H9 (cell line): ENCODE data around the gene UQCRFS1. TPM values are rescaled to one million over a fixed set of nuclear protein-coding genes. Genes with fewer than 3 reads are reported as not detected.

Experiments
- DNase-seq: peaks from one replicate; pipeline ENCODE4 v3.0.0-alpha.2; 2017
- H2AFZ ChIP-seq: one replicate; pipeline ENCODE4 v1.6.1; 2013; ENCODE audit warnings: mild to moderate bottlenecking, low read length, control low read depth, moderate library complexity
- H2AK5ac ChIP-seq: 2 replicates; pipeline ENCODE4 v1.6.1; 2013; ENCODE audit warnings: low read length, control low read depth, mixed read lengths; ENCODE audit not compliant: insufficient read length
- H2BK120ac ChIP-seq: one replicate; pipeline ENCODE4 v1.6.1; 2013; ENCODE audit warnings: low read depth, mild to moderate bottlenecking, low read length, control low read depth, inconsistent platforms; ENCODE audit not compliant: poor library complexity, severe bottlenecking
- H2BK12ac ChIP-seq: 2 replicates; pipeline ENCODE4 v1.6.1; 2013; ENCODE audit warnings: low read length, control low read depth, mixed read lengths, low read depth; ENCODE audit not compliant: insufficient read length
- H2BK15ac ChIP-seq: 2 replicates; pipeline ENCODE4 v1.6.1; 2013; ENCODE audit warnings: low read depth, low read length, control low read depth
- H2BK20ac ChIP-seq: one replicate; pipeline ENCODE4 v1.6.1; 2013; ENCODE audit warnings: low read depth, mild to moderate bottlenecking, low read length, control low read depth, inconsistent platforms; ENCODE audit not compliant: poor library complexity, severe bottlenecking
- H2BK5ac ChIP-seq: 2 replicates; pipeline ENCODE4 v1.6.1; 2013; ENCODE audit warnings: low read length, control low read depth, mixed read lengths; ENCODE audit not compliant: insufficient read length
- H3K14ac ChIP-seq: 2 replicates; pipeline ENCODE4 v1.6.1; 2013; ENCODE audit warnings: low read length, control low read depth; ENCODE audit not compliant: insufficient read depth
- H3K18ac ChIP-seq: 2 replicates; pipeline ENCODE4 v1.6.1; 2013; ENCODE audit warnings: low read depth, mild to moderate bottlenecking, mixed read lengths, low read length, control low read depth; ENCODE audit not compliant: insufficient read length
- H3K23ac ChIP-seq: 2 replicates; pipeline ENCODE4 v1.6.1; 2013; ENCODE audit warnings: low read length, control low read depth, mixed read lengths, low read depth; ENCODE audit not compliant: insufficient read length
- H3K23me2 ChIP-seq: 2 replicates; pipeline ENCODE4 v1.6.1; 2013; ENCODE audit warnings: low read depth, mild to moderate bottlenecking, mixed read lengths, low read length, control low read depth; ENCODE audit not compliant: insufficient read length, poor library complexity, severe bottlenecking
- H3K27ac ChIP-seq: 2 replicates; pipeline ENCODE4 v1.5.1; 2013; ENCODE audit warnings: low read length, control low read depth, mixed read lengths, low read depth; ENCODE audit not compliant: insufficient read length
- H3K27me3 ChIP-seq: 2 replicates; pipeline ENCODE4 v1.6.1; 2013; ENCODE audit warnings: low read length, control low read depth, inconsistent platforms; ENCODE audit not compliant: insufficient read depth
- H3K4ac ChIP-seq: 2 replicates; pipeline ENCODE4 v1.6.1; 2013; ENCODE audit warnings: low read depth, mild to moderate bottlenecking, control low read depth, inconsistent platforms, low read length, moderate library complexity
- H3K4me1 ChIP-seq: 2 replicates; pipeline ENCODE4 v1.6.1; 2013; ENCODE audit warnings: low read length, control low read depth, inconsistent platforms; ENCODE audit not compliant: insufficient read depth
- H3K4me2 ChIP-seq: 2 replicates; pipeline ENCODE4 v1.6.1; 2013; ENCODE audit warnings: low read length, control low read depth, mixed read lengths; ENCODE audit not compliant: insufficient read length, insufficient read depth
- H3K56ac ChIP-seq: 2 replicates; pipeline ENCODE4 v1.6.1; 2013; ENCODE audit warnings: low read depth, mild to moderate bottlenecking, mixed read lengths, low read length, control low read depth; ENCODE audit not compliant: insufficient read length
- H3K79me1 ChIP-seq: 2 replicates; pipeline ENCODE4 v1.6.1; 2013; ENCODE audit warnings: low read depth, mild to moderate bottlenecking, moderate library complexity, low read length, control low read depth, inconsistent platforms; ENCODE audit not compliant: insufficient read depth, poor library complexity, severe bottlenecking
- H3K79me2 ChIP-seq: 2 replicates; pipeline ENCODE4 v1.6.1; 2013; ENCODE audit warnings: low read length, control low read depth, inconsistent platforms; ENCODE audit not compliant: insufficient read depth
- H3K9ac ChIP-seq: 2 replicates; pipeline ENCODE4 v1.6.1; 2013; ENCODE audit warnings: low read length, control low read depth, mixed read lengths; ENCODE audit not compliant: insufficient read length; ENCODE audit errors: extremely low read depth
- H3K9me3 ChIP-seq: one replicate; pipeline ENCODE4 v1.6.1; 2013; ENCODE audit warnings: low read depth, low read length, inconsistent platforms; ENCODE audit not compliant: control insufficient read depth
- H3T11ph ChIP-seq: one replicate; pipeline ENCODE4 v1.6.1; 2013; ENCODE audit warnings: mild to moderate bottlenecking, low read length, control low read depth, inconsistent platforms
- H4K20me1 ChIP-seq: one replicate; pipeline ENCODE4 v1.6.1; 2013; ENCODE audit not compliant: control insufficient read depth, insufficient read length, insufficient read depth
- H4K5ac ChIP-seq: 2 replicates; pipeline ENCODE4 v1.6.1; 2013; ENCODE audit warnings: low read depth, mild to moderate bottlenecking, mixed read lengths, low read length, control low read depth; ENCODE audit not compliant: insufficient read length
- H4K8ac ChIP-seq: replicated peaks from 2 replicates; pipeline ENCODE4 v1.6.1; 2013; ENCODE audit warnings: low read length, control low read depth, mixed read lengths, low read depth; ENCODE audit not compliant: insufficient read length
- H4K91ac ChIP-seq: 2 replicates; pipeline ENCODE4 v1.6.1; 2013; ENCODE audit warnings: low read depth, mild to moderate bottlenecking, moderate library complexity, mixed read lengths, low read length, control low read depth; ENCODE audit not compliant: insufficient read length
- H3K27ac Mint-ChIP-seq, 3 experiments: 2 replicates in 2 of 3; 3 replicates in 1 of 3; pipeline ENCODE4 v1.8.0; 2020 to 2021; ENCODE audit warnings: mixed read lengths in 3 of 3, mild to moderate bottlenecking in 1 of 3, moderate library complexity in 1 of 3
- H3K27me3 Mint-ChIP-seq: 2 replicates; pipeline ENCODE4 v1.8.0; 2021; ENCODE audit warnings: low read depth, mild to moderate bottlenecking, moderate library complexity, mixed read lengths
- H3K36me3 Mint-ChIP-seq, 3 experiments: 2 replicates in 2 of 3; 3 replicates in 1 of 3; pipeline ENCODE4 v1.8.0; 2020 to 2021; ENCODE audit warnings: low read depth in 3 of 3, mixed read lengths in 3 of 3; ENCODE audit not compliant: insufficient read depth in 1 of 3
- H3K4me1 Mint-ChIP-seq, 2 experiments: 2 replicates each; pipeline ENCODE4 v1.8.0; 2020; ENCODE audit warnings: mixed read lengths in 2 of 2
- H3K4me3 Mint-ChIP-seq, 2 experiments: 2 replicates in 1 of 2; 3 replicates in 1 of 2; pipeline ENCODE4 v1.8.0; 2020 to 2021; ENCODE audit warnings: mild to moderate bottlenecking in 2 of 2, mixed read lengths in 2 of 2, moderate library complexity in 1 of 2
- H3K9me3 Mint-ChIP-seq, 2 experiments: 2 replicates in 1 of 2; 3 replicates in 1 of 2; pipeline ENCODE4 v1.8.0; 2020; ENCODE audit warnings: mild to moderate bottlenecking in 2 of 2, mixed read lengths in 2 of 2, moderate library complexity in 1 of 2
- WGBS: extraction: QIAGEN DNeasy Blood & Tissue Kit; methylation state at CpG from one replicate; pipeline ENCODE4 v1.1.7; 2013; ENCODE audit warnings: missing lambda C conversion rate, low lambda C conversion rate, mixed read lengths; ENCODE audit not compliant: insufficient read length; ENCODE audit errors: extremely low coverage; 5-methylcytosine and 5-hydroxymethylcytosine counted together
- total RNA-seq: library from RNA; stranded (reverse); gene quantifications from 2 replicates; pipeline ENCODE4 v1.2.1, GENCODE V29; 2021
- TF ChIP-seq, protein P1 (sequence below): fragments of 200-600 bp; sonication (generic); conservative IDR thresholded peaks from 3 replicates; pipeline ENCODE4 v1.8.0; 2021; ENCODE audit warnings: antibody characterized with exemption, mild to moderate bottlenecking

UQCRFS1 gene
- total RNA-seq, 1 experiment from 2014 or later = 46.1 TPM

DNA sequence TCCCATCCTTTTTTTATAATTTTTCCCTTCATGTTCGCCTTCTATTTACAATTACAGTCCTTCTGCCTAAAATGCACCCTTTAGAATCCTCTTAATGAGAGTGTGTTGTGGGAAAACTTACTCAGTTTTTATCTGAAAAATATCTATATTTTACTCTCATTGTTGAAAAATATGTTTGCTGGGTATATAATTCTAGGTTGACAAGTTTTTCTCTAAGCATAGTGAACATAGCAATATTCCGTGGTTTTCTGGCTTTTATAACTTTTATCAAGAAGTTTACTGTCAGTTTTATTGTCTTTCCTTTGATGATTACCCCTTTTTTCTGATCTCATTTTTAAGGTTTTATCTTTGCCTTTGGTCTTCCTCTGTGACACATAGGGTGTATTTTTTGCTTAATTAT, 57.3 kb downstream of the UQCRFS1 start:
- Mint-ChIP-seq H3K27me3 (peaks cover 15% of the 10 kb centered on the region), H3K36me3 (no peaks in the 10 kb centered on the region; a peak in 1 of 7 replicates), H3K4me1 (peaks cover 2 to 4% of the 10 kb centered on the region in 2 experiments; a peak in 2 of 4 replicates), H3K27ac (no peak overlapping the region), H3K4me3 (no peak overlapping the region), H3K9me3 (peaks cover 11 to 13% of the 10 kb centered on the region in 2 experiments; a peak in 4 of 5 replicates)
- H2AFZ ChIP-seq = no peak overlapping the region
- no peak overlapping the region for H2BK120ac ChIP-seq
- no CpG with 5 or more reads among the region's 2 CpGs for WGBS
- H2BK12ac ChIP-seq = no peak overlapping the region
- H3K79me2 ChIP-seq = no peaks in the 10 kb centered on the region
- H2BK20ac ChIP-seq = no peak overlapping the region
- no peak overlapping the region for H3K14ac ChIP-seq
- no peak overlapping the region for H3K9ac ChIP-seq
- no peak overlapping the region for H2AK5ac ChIP-seq
- H4K5ac ChIP-seq = no peak overlapping the region
- TF ChIP-seq, protein P1, sequence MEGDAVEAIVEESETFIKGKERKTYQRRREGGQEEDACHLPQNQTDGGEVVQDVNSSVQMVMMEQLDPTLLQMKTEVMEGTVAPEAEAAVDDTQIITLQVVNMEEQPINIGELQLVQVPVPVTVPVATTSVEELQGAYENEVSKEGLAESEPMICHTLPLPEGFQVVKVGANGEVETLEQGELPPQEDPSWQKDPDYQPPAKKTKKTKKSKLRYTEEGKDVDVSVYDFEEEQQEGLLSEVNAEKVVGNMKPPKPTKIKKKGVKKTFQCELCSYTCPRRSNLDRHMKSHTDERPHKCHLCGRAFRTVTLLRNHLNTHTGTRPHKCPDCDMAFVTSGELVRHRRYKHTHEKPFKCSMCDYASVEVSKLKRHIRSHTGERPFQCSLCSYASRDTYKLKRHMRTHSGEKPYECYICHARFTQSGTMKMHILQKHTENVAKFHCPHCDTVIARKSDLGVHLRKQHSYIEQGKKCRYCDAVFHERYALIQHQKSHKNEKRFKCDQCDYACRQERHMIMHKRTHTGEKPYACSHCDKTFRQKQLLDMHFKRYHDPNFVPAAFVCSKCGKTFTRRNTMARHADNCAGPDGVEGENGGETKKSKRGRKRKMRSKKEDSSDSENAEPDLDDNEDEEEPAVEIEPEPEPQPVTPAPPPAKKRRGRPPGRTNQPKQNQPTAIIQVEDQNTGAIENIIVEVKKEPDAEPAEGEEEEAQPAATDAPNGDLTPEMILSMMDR = no peak
- peaks cover 3% of the 10 kb centered on the region; the same call in 1 of the 2 replicates for H3K27me3 ChIP-seq
- no peak overlapping the region for H2BK5ac ChIP-seq
- no peaks in the 10 kb centered on the region for H3K23me2 ChIP-seq
- no peaks in the 10 kb centered on the region for H3K4me1 ChIP-seq
- H3K79me1 ChIP-seq = no peaks in the 10 kb centered on the region
- no peak overlapping the region for H3T11ph ChIP-seq
- no peak for DNase-seq
- H3K27ac ChIP-seq = no peak overlapping the region
- H3K4me2 ChIP-seq = no peak overlapping the region
- H3K9me3 ChIP-seq = no peaks in the 10 kb centered on the region
- no peak overlapping the region for H3K56ac ChIP-seq
- no peak overlapping the region for H4K91ac ChIP-seq
- H3K4ac ChIP-seq = no peak overlapping the region
- H3K18ac ChIP-seq = no peak overlapping the region
- no peak overlapping the region for H4K8ac ChIP-seq
- no peak overlapping the region for H3K23ac ChIP-seq
- no peak overlapping the region for H2BK15ac ChIP-seq
- no peaks in the 10 kb centered on the region for H4K20me1 ChIP-seq
